K562 (cell line): Measurements from ENCODE around the gene E2F3. TPM values are rescaled to one million over a fixed set of nuclear protein-coding genes. Genes with fewer than 3 reads are reported as not detected.

ENCODE experiments used
- ATAC-seq: fragments of 200-7000 bp; cut with Tn5 transposase; 3 replicates; pipeline ENCODE4 v1.9.1; 2020; ENCODE audit warnings: moderate library complexity
- BruUV-seq: library from RNA; stranded (reverse); fragments of 400-500 nt; replicated peaks from 2 replicates; lab custom pipeline; 2021; lab: Mats Ljungman, UMichigan
- CTCF ChIA-PET: fragments of 300-600 bp; formaldehyde crosslinking; extraction: SDS; loops from one replicate; lab custom pipeline; 2021; ENCODE audit warnings: low intra/inter-chr PET ratio; lab: Yijun Ruan, JAX
- POLR2A ChIA-PET: fragments of 300-600, 350-650 bp; sonication (Branson Sonifier 250); formaldehyde crosslinking; extraction: SDS; loops from one replicate; lab custom pipeline; 2021; ENCODE audit warnings: antibody characterized with exemption, inconsistent platforms; lab: Yijun Ruan, JAX
- DNase-seq, 4 experiments: peaks; one replicate each; pipeline versions ENCODE4 v3.0.0 to v3.0.0-alpha.2; 2011 to 2018; ENCODE audit warnings: low spot score in 3 of 4, mixed read lengths in 3 of 4; ENCODE audit errors: extremely low read depth in 1 of 4
- FAIRE-seq: peaks from 2 replicates; lab custom pipeline; 2011; peaks lifted over from hg19 to GRCh38; lab: Jason Lieb, UNC
- H2AFZ ChIP-seq: 2 replicates; pipeline ENCODE4 v1.6.0; 2011; ENCODE audit warnings: low read depth, low read length, control low read depth, inconsistent platforms
- H3K27ac ChIP-seq: fragments of 200-600 bp; 3 replicates; pipeline ENCODE4 v1.8.0; 2011; ENCODE audit warnings: low read depth, mild to moderate bottlenecking, control low read depth, inconsistent platforms, low read length, moderate library complexity, mixed read lengths; ENCODE audit errors: extremely low read depth
- H3K27me3 ChIP-seq, 2 experiments: fragments of 300-600 bp in 1 of 2; 2 replicates in 1 of 2; 3 replicates in 1 of 2; pipeline versions ENCODE4 v1.6.0 to v1.8.0; 2011; ENCODE audit warnings: inconsistent platforms in 2 of 2, low read length in 2 of 2, mild to moderate bottlenecking in 1 of 2, mixed read lengths in 1 of 2, moderate library complexity in 1 of 2; ENCODE audit not compliant: control insufficient read depth in 2 of 2, insufficient read depth in 2 of 2
- H3K36me3 ChIP-seq: fragments of 300-600 bp; 3 replicates; pipeline ENCODE4 v1.8.0; 2011; ENCODE audit warnings: mild to moderate bottlenecking, low read length, inconsistent platforms; ENCODE audit not compliant: control insufficient read depth, insufficient read depth
- H3K4me1 ChIP-seq, 2 experiments: fragments of 200-600 bp in 1 of 2; replicated peaks in 1 of 2; 2 replicates in 1 of 2; 3 replicates in 1 of 2; pipeline versions ENCODE4 v1.5.1 to v1.8.0; 2011; ENCODE audit warnings: inconsistent platforms in 2 of 2, low read length in 2 of 2, mild to moderate bottlenecking in 1 of 2, mixed read lengths in 1 of 2, moderate library complexity in 1 of 2; ENCODE audit not compliant: control insufficient read depth in 2 of 2, insufficient read depth in 2 of 2
- H3K4me2 ChIP-seq: 2 replicates; pipeline ENCODE4 v1.6.1; 2011; ENCODE audit warnings: low read length, control low read depth, inconsistent platforms, mixed read lengths; ENCODE audit not compliant: insufficient read depth
- H3K4me3 ChIP-seq: fragments of 200-600 bp; sonication (generic), shearing (Covaris generic); 2 replicates; pipeline ENCODE4 v1.5.1; 2016; ENCODE audit warnings: control low read depth, inconsistent platforms
- H3K79me2 ChIP-seq: fragments of 200-600 bp; 3 replicates; pipeline ENCODE4 v1.8.0; 2011; ENCODE audit warnings: low read length, inconsistent platforms; ENCODE audit not compliant: control insufficient read depth, insufficient read depth
- H3K9ac ChIP-seq, 2 experiments: 2 replicates each; pipeline versions ENCODE4 v1.6.0 to v1.6.1; 2011; ENCODE audit warnings: low read depth in 2 of 2, low read length in 2 of 2, control low read depth in 1 of 2, inconsistent platforms in 1 of 2, mild to moderate bottlenecking in 1 of 2, mixed read lengths in 1 of 2; ENCODE audit not compliant: insufficient read depth in 1 of 2
- H3K9me1 ChIP-seq: one replicate; pipeline ENCODE4 v1.6.0; 2011; ENCODE audit warnings: inconsistent platforms, mild to moderate bottlenecking, low read length, moderate library complexity; ENCODE audit not compliant: control insufficient read depth, insufficient read depth
- H3K9me3 ChIP-seq: replicated peaks from 2 replicates; pipeline ENCODE4 v1.5.1; 2011; ENCODE audit warnings: low read depth, low read length, inconsistent platforms; ENCODE audit not compliant: control insufficient read depth, insufficient read depth
- H4K20me1 ChIP-seq: replicated peaks from 2 replicates; pipeline ENCODE4 v1.6.1; 2011; ENCODE audit warnings: low read length, inconsistent platforms, mixed read lengths; ENCODE audit not compliant: control insufficient read depth, insufficient read depth
- CEBPB ChIP-seq: fragments of 450-650 bp; IDR thresholded peaks from 2 replicates; pipeline ENCODE4 v1.6.1; 2016; ENCODE audit warnings: missing genetic modification characterization, missing compliant biosample characterization
- CREBBP ChIP-seq: IDR thresholded peaks from one replicate; pipeline ENCODE4 v1.6.1; 2012; ENCODE audit warnings: low read depth, mild to moderate bottlenecking, control low read depth, inconsistent platforms, low read length
- CTCF ChIP-seq, 3 experiments: IDR thresholded peaks in 2 of 3; conservative IDR thresholded peaks in 1 of 3; 2 replicates each; pipeline ENCODE4 v1.5.1; 2011 to 2012; ENCODE audit warnings: low read length in 3 of 3, mild to moderate bottlenecking in 3 of 3, control low read depth in 2 of 3, improper control_type of control experiment in 1 of 3, inconsistent platforms in 1 of 3, low read depth in 1 of 3, mixed read lengths in 1 of 3, moderate library complexity in 1 of 3; ENCODE audit not compliant: insufficient read depth in 2 of 3
- E2F4 ChIP-seq: sonication (generic); formaldehyde crosslinking; IDR thresholded peaks from 2 replicates; pipeline ENCODE4 v1.8.0; 2022; ENCODE audit warnings: mild to moderate bottlenecking, low read depth, missing genetic modification reagents
- FOXO4 ChIP-seq: fragments of 450-650 bp; formaldehyde crosslinking; IDR thresholded peaks from 2 replicates; pipeline ENCODE4 v1.4.0; 2020; ENCODE audit warnings: mild to moderate bottlenecking, moderate library complexity
- HCFC1 ChIP-seq: IDR thresholded peaks from 2 replicates; pipeline ENCODE4 v1.6.1; 2012; ENCODE audit warnings: low read depth, low read length, improper control_type of control experiment
- KDM1A ChIP-seq, 2 experiments: fragments of 450-650 bp; IDR thresholded peaks; 2 replicates each; pipeline ENCODE4 v1.6.1; 2016; ENCODE audit warnings: mild to moderate bottlenecking in 2 of 2
- MEF2A ChIP-seq: IDR thresholded peaks from 2 replicates; pipeline ENCODE4 v1.6.1; 2011; ENCODE audit warnings: low read depth, mild to moderate bottlenecking, low read length, moderate library complexity; ENCODE audit not compliant: control insufficient read depth
- NCOA6 ChIP-seq: fragments of 450-650 bp; IDR thresholded peaks from 2 replicates; pipeline ENCODE4 v1.6.1; 2017; ENCODE audit warnings: mild to moderate bottlenecking
- SMAD4 ChIP-seq: fragments of 250-450 bp; sonication (Bioruptor Pico); conservative IDR thresholded peaks from 2 replicates; pipeline ENCODE4 v1.8.0; 2021; ENCODE audit warnings: inconsistent platforms, mild to moderate bottlenecking, moderate library complexity
- SNIP1 ChIP-seq: fragments of 450-650 bp; IDR thresholded peaks from 2 replicates; pipeline ENCODE4 v1.7.1; 2017; ENCODE audit warnings: low read depth, mild to moderate bottlenecking
- ZBTB8A ChIP-seq: fragments of 450-650 bp; IDR thresholded peaks from 2 replicates; pipeline ENCODE4 v1.6.1; 2018; ENCODE audit warnings: mild to moderate bottlenecking, moderate library complexity; ENCODE audit not compliant: partially characterized antibody
- ZNF146 ChIP-seq: IDR thresholded peaks from one replicate; pipeline ENCODE4 v1.6.1; 2018; ENCODE audit warnings: missing compliant biosample characterization; ENCODE audit not compliant: unreplicated experiment
- ZNF24 ChIP-seq: fragments of 450-650 bp; IDR thresholded peaks from 2 replicates; pipeline ENCODE4 v1.6.1; 2016
- ZNF75A ChIP-seq: fragments of 450-650 bp; formaldehyde crosslinking; IDR thresholded peaks from 2 replicates; pipeline ENCODE4 v1.4.0; 2020; ENCODE audit warnings: mild to moderate bottlenecking
- WGBS: fragments of 100-300 bp; shearing (Covaris generic); methylation state at CpG from one replicate; pipeline ENCODE4 v1.1.6; 2016; ENCODE audit warnings: low coverage, mixed read lengths; ENCODE audit not compliant: insufficient coverage; ENCODE audit errors: missing lambda C conversion rate; 5-methylcytosine and 5-hydroxymethylcytosine counted together
- in situ Hi-C: fragments of 300-500 bp; cut with MboI; formaldehyde crosslinking; loops from 4 replicates; pipeline ENCODE4 v1.15.0; 2018; ENCODE audit warnings: inconsistent platforms, mixed read lengths
- intact Hi-C: fragments of 100-400 bp; cut with micrococcal nuclease; formaldehyde crosslinking; loops from 2 replicates; pipeline ENCODE4 v1.14.2; 2022
- polyA plus RNA-seq, 8 experiments: library from polyadenylated mRNA; depleted of rRNA in 4 of 8; stranded (reverse) in 5 of 8; unstranded in 3 of 8; fragments of >200 nt; fragmentation: Nextera tagmentation in 2 of 8; fragmentation: Illumina TruSeq in 1 of 8; extraction: Ambion mirVana in 2 of 8; extraction: Trizol in 1 of 8; gene quantifications; 2 replicates each; pipeline versions ENCODE4 v1.2.1 to v1.2.3, GENCODE V29; 2011 to 2014; ENCODE audit warnings: inconsistent platforms in 1 of 8, missing spikeins in 1 of 8
- total RNA-seq, 7 experiments: library from RNA; depleted of rRNA in 6 of 7; stranded (reverse); fragments of >200 nt in 6 of 7; fragmentation: Illumina TruSeq in 2 of 7; extraction: Trizol in 2 of 7; gene quantifications; 2 replicates each; pipeline versions ENCODE4 v1.2.1 to v1.2.3, GENCODE V29; 2011 to 2021; ENCODE audit warnings: low replicate concordance in 1 of 7

The E2F3 gene
- total and polyA plus RNA-seq, 9 of the 15 experiments (the other 6 are each of a cell fraction or from before 2014, with no cell fraction given), result 11.1 to 44.7 (median 27.2) TPM

GRCh38 chr6:20529086-20529448 is 127.4 kb downstream of the E2F3 start (continued):
- peak; percentile 28 to 63 (median 53); a peak in 4 of 6 replicates for TF ChIP-seq CTCF (IDR thresholded peaks at IDR 0.05 in 2 of 3, conservative IDR thresholded peaks at IDR 0.05 in 1 of 3; ENCODE audit: insufficient read depth in 2 of 3, low read depth in 1 of 3, low read length in 3 of 3)

- H3K79me2 ChIP-seq, result peaks cover 30% of the 10 kb centered on the region
- no peak overlapping the region for H3K9ac ChIP-seq
- H4K20me1 ChIP-seq, result no peaks in the 10 kb centered on the region
- intact Hi-C loops (no loop called here), in situ Hi-C loops (loop anchor here (5.0 to 10.0 kb wide), 2 partner anchors 136 to 438 kb away; no protein-coding TSS in a partner anchor)
- no peaks in the 10 kb centered on the region for H3K9me1 ChIP-seq
- H3K4me1 ChIP-seq, result peaks cover 17 to 18% of the 10 kb centered on the region in 2 experiments; a peak in 4 of 5 replicates
- WGBS, result 100% methylated on average over 1 of the region's 1 CpG
- peaks cover 22% of the 10 kb centered on the region; the same call in 2 of the 3 replicates for H3K36me3 ChIP-seq
- 0 out of 2 replicates have a peak, but pooled peaks cover 2% of the 10 kb centered on the region for H3K9me3 ChIP-seq
- no peak for ATAC-seq
- CTCF ChIA-PET, result no interaction called here
- no peak overlapping the region for H3K4me3 ChIP-seq
- BruUV-seq, result no TSS peak
- TF ChIP-seq ZNF24 (peak; percentile 96), E2F4 (CRISPR knock-in tag) (no peak), ZNF75A (no peak), KDM1A (IDR thresholded peaks at IDR 0.05) (0 out of 4 replicates have a peak, but pooled peaks of 1 of the 2 experiments have one; percentile 30), CEBPB (tag) (no peak), CREBBP (no peak), FOXO4 (CRISPR knock-in tag) (no peak), ZNF146 (CRISPR knock-in tag) (no peak), SNIP1 (no peak), MEF2A (no peak), HCFC1 (no peak), ZBTB8A (no peak), SMAD4 (CRISPR knock-in tag) (no peak), NCOA6 (0 out of 2 replicates have a peak, but pooled peaks have one; percentile 10)
- TF ChIP-seq, all 486 proteins: peak for 3
- Histone ChIP-seq H2AFZ (peak overlapping the region; percentile 53), H3K27me3 (no peaks in the 10 kb centered on the region), H3K4me2 (no peak overlapping the region), H3K27ac (no peak overlapping the region)
- no peak for DNase-seq
- POLR2A ChIA-PET, result interaction anchor here (1.0 to 3.6 kb wide), 3 partner anchors 13 to 128 kb away, joined by 3 to 15 read pairs (median 3); no protein-coding TSS in a partner anchor
- FAIRE-seq, result no peak
Measured at GRCh38 chr6:20532881-20533280, 131.2 kb downstream of the E2F3 start.
